ENCODE results near the gene HTRA3. TPM values are rescaled to one million over a fixed set of nuclear protein-coding genes. Genes with fewer than 3 reads are reported as not detected.

HTRA3 gene
- total RNA-seq, 2 experiments from 2014 or later: not detected

DNA sequence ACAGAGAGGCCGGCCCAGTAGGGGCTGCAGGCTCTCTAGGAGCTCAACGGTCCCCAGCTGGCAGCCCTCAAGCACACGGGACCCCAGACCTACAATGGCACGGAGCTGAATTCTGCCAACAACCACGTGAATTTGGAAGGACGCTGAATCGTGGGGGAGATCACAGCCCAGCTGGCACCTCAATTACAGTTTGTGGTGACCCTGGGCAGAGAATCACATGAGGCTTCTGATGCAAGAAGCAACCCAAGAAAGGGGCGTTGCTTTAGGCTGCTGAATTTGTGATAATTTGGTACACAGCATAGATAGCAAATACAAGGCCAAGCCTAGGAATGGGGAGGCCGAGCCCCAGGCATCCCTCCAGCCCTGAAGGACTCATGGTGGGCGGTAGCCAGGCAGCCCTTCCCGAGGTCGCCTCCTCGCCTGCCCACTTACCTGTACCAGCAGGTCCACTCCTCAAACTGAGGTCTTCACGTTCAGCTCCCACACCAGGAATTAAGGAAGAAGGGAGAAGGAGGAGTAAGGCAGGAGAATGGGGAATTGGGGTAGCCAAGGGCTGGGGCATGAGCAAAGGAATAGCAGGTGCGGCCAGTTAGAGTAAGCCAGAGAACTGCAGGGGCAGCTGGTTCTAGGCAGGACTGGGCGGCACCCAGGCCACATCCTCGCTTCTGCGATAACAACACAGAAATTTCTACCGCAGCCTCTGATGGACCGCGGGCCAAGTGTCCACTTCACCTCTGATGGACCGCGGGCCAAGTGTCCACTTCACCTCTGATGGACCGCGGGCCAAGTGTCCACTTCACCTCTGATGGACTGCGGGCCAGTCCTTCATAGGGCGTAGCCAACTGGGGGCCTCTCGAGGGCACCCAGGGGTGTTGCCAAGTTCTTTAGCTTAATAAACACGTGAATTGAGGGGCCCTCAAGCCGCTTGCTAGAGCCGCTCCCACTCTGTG, 23.4 kb upstream of the HTRA3 start:
- Histone ChIP-seq H3K27me3 (ENCODE audit: control insufficient read depth in 1 of 2, insufficient read depth in 2 of 2, low read length in 2 of 2) (no peaks in the 10 kb centered on the region), H3K4me3 (ENCODE audit: low read length) (no peak overlapping the region), H3K4me1 (ENCODE audit: insufficient read depth, low read length) (peaks cover 12% of the 10 kb centered on the region), H3K9me3 (ENCODE audit: control insufficient read depth in 1 of 2, insufficient read depth in 1 of 2, low read length in 2 of 2) (no peaks in the 10 kb centered on the region), H3K27ac (ENCODE audit: low read depth in 1 of 2, low read length in 2 of 2) (no peak overlapping the region), H3K36me3 (ENCODE audit: insufficient read depth, low read length) (no peaks in the 10 kb centered on the region)
- ATAC-seq (ENCODE audit: poor library complexity): no peak
- peaks cover 6% of the 10 kb centered on the region for H3K36me3 Mint-ChIP-seq (ENCODE audit: low read depth)
- no peaks in the 10 kb centered on the region for H3K9me3 Mint-ChIP-seq
- H3K27ac Mint-ChIP-seq: no peak overlapping the region
- intact Hi-C loops (cut with DNase I, micrococcal nuclease): loop anchor here in 1 of 2 experiments (10.0 kb wide), 1 partner anchor 349 kb away; the partner anchor contains the start of gene CPZ
- ChIA-PET CTCF (no interaction called here), POLR2A (no interaction called here)
- TF ChIP-seq, protein P1, sequence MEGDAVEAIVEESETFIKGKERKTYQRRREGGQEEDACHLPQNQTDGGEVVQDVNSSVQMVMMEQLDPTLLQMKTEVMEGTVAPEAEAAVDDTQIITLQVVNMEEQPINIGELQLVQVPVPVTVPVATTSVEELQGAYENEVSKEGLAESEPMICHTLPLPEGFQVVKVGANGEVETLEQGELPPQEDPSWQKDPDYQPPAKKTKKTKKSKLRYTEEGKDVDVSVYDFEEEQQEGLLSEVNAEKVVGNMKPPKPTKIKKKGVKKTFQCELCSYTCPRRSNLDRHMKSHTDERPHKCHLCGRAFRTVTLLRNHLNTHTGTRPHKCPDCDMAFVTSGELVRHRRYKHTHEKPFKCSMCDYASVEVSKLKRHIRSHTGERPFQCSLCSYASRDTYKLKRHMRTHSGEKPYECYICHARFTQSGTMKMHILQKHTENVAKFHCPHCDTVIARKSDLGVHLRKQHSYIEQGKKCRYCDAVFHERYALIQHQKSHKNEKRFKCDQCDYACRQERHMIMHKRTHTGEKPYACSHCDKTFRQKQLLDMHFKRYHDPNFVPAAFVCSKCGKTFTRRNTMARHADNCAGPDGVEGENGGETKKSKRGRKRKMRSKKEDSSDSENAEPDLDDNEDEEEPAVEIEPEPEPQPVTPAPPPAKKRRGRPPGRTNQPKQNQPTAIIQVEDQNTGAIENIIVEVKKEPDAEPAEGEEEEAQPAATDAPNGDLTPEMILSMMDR (IDR thresholded peaks at IDR 0.05): no peak
- H3K4me3 Mint-ChIP-seq: no peak overlapping the region
- no peaks in the 10 kb centered on the region for H3K4me1 Mint-ChIP-seq (ENCODE audit: low read depth)
- DNase-seq: no peak
- H3K27me3 Mint-ChIP-seq: no peaks in the 10 kb centered on the region

GRCh38 chr4:8247047-8247930, 22.3 kb upstream of the HTRA3 start:
- no peak overlapping the region for H3K27ac Mint-ChIP-seq
- Histone ChIP-seq H3K36me3 (ENCODE audit: insufficient read depth, low read length) (no peaks in the 10 kb centered on the region), H3K9me3 (ENCODE audit: control insufficient read depth in 1 of 2, insufficient read depth in 1 of 2, low read length in 2 of 2) (no peaks in the 10 kb centered on the region), H3K27me3 (ENCODE audit: control insufficient read depth in 1 of 2, insufficient read depth in 2 of 2, low read length in 2 of 2) (no peaks in the 10 kb centered on the region), H3K4me1 (ENCODE audit: insufficient read depth, low read length) (peaks cover 4% of the 10 kb centered on the region), H3K27ac (ENCODE audit: low read depth in 1 of 2, low read length in 2 of 2) (no peak overlapping the region), H3K4me3 (ENCODE audit: low read length) (no peak overlapping the region)
- no peaks in the 10 kb centered on the region for H3K9me3 Mint-ChIP-seq
- ATAC-seq (ENCODE audit: poor library complexity) (no peak), DNase-seq (no peak)
- intact Hi-C loops (cut with DNase I, micrococcal nuclease): loop anchor here in 1 of 2 experiments (10.0 kb wide), 1 partner anchor 348 kb away; the partner anchor contains the start of gene CPZ
- no peaks in the 10 kb centered on the region for H3K4me1 Mint-ChIP-seq (ENCODE audit: low read depth)
- TF ChIP-seq, protein P1 (IDR thresholded peaks at IDR 0.05): no peak
- no peak overlapping the region for H3K4me3 Mint-ChIP-seq
- CTCF ChIA-PET: no interaction called here
- no peaks in the 10 kb centered on the region for H3K36me3 Mint-ChIP-seq (ENCODE audit: low read depth)
- no peaks in the 10 kb centered on the region for H3K27me3 Mint-ChIP-seq
- POLR2A ChIA-PET: no interaction called here

GRCh38 chr4:8248091-8248490, 21.5 kb upstream of the HTRA3 start:
- TF ChIP-seq, protein P1 (IDR thresholded peaks at IDR 0.05): no peak

More at GRCh38 chr4:8248091-8248490, 21.5 kb upstream of the HTRA3 start:
- ATAC-seq (ENCODE audit: poor library complexity) (no peak), DNase-seq (no peak)
- intact Hi-C loops (cut with DNase I, micrococcal nuclease): loop anchor here in 1 of 2 experiments (10.0 kb wide), 1 partner anchor 347 kb away; the partner anchor contains the start of gene CPZ
- no peak overlapping the region for H3K4me3 Mint-ChIP-seq
- H3K27me3 Mint-ChIP-seq: no peaks in the 10 kb centered on the region
- H3K4me1 Mint-ChIP-seq (ENCODE audit: low read depth): no peaks in the 10 kb centered on the region
- ChIA-PET CTCF (no interaction called here), POLR2A (no interaction called here)
- no peaks in the 10 kb centered on the region for H3K4me1 ChIP-seq (ENCODE audit: insufficient read depth, low read length)
- H3K36me3 ChIP-seq (ENCODE audit: insufficient read depth, low read length): no peaks in the 10 kb centered on the region
- H3K27me3 ChIP-seq (ENCODE audit: control insufficient read depth in 1 of 2, insufficient read depth in 2 of 2, low read length in 2 of 2): no peaks in the 10 kb centered on the region
- H3K27ac Mint-ChIP-seq: no peak overlapping the region
- no peaks in the 10 kb centered on the region for H3K9me3 ChIP-seq (ENCODE audit: control insufficient read depth in 1 of 2, insufficient read depth in 1 of 2, low read length in 2 of 2)
- H3K9me3 Mint-ChIP-seq: no peaks in the 10 kb centered on the region
- H3K36me3 Mint-ChIP-seq (ENCODE audit: low read depth): no peaks in the 10 kb centered on the region
- H3K4me3 ChIP-seq (ENCODE audit: low read length): no peak overlapping the region
- no peak overlapping the region for H3K27ac ChIP-seq (ENCODE audit: low read depth in 1 of 2, low read length in 2 of 2)
